K562 (cell line): ENCODE measurements around the gene DUSP10. TPM values are rescaled to one million over a fixed set of nuclear protein-coding genes. Genes with fewer than 3 reads are reported as not detected.

Source experiments
- ERF ChIP-seq: fragments of 450-650 bp; formaldehyde crosslinking; IDR thresholded peaks from 2 replicates; pipeline ENCODE4 v1.4.0; 2020; ENCODE audit warnings: mild to moderate bottlenecking, mixed read lengths
- FOXJ2 ChIP-seq: fragments of 200-800 bp; sonication (Bioruptor generic); IDR thresholded peaks from 2 replicates; pipeline ENCODE4 v1.6.1; 2016; ENCODE audit warnings: missing genetic modification characterization, missing compliant biosample characterization
- GABPA ChIP-seq: fragments of 200-800 bp; sonication (Bioruptor generic); conservative IDR thresholded peaks from 2 replicates; pipeline ENCODE4 v1.6.1; 2016; ENCODE audit warnings: low read depth, missing genetic modification characterization, missing compliant biosample characterization
- RAD51 ChIP-seq: fragments of 450-650 bp; IDR thresholded peaks from 2 replicates; pipeline ENCODE4 v1.7.1; 2016; ENCODE audit warnings: low read depth, mild to moderate bottlenecking, borderline replicate concordance
- RFX1 ChIP-seq: fragments of 450-650 bp; IDR thresholded peaks from 2 replicates; pipeline ENCODE4 v1.6.1; 2016; ENCODE audit warnings: mild to moderate bottlenecking, moderate library complexity
- RFX5 ChIP-seq: IDR thresholded peaks from 2 replicates; pipeline ENCODE4 v1.6.1; 2011; ENCODE audit warnings: low read depth, mild to moderate bottlenecking, improper control_type of control experiment, low read length
- RFX7 ChIP-seq: fragments of 250-450 bp; sonication (Bioruptor Pico); IDR thresholded peaks from 2 replicates; pipeline ENCODE4 v1.5.1; 2021; ENCODE audit warnings: mild to moderate bottlenecking
- SRSF7 ChIP-seq: fragments of 200-400 bp; formaldehyde crosslinking; optimal IDR thresholded peaks from 2 replicates; pipeline ENCODE3; 2017; ENCODE audit warnings: mild to moderate bottlenecking, low read depth, low read length
- TAF9B ChIP-seq: fragments of 450-650 bp; IDR thresholded peaks from 2 replicates; pipeline ENCODE4 v1.6.1; 2018; ENCODE audit warnings: mild to moderate bottlenecking; ENCODE audit not compliant: partially characterized antibody
- TEAD2 ChIP-seq: fragments of 450-650 bp; IDR thresholded peaks from 2 replicates; pipeline ENCODE4 v1.6.1; 2016; ENCODE audit warnings: missing genetic modification characterization, control low read depth, missing compliant biosample characterization
- ZNF140 ChIP-seq: fragments of 250-450 bp; sonication (Bioruptor Pico); IDR thresholded peaks from 2 replicates; pipeline ENCODE4 v1.8.0; 2021; ENCODE audit warnings: moderate library complexity, mild to moderate bottlenecking, inconsistent platforms
- polyA plus RNA-seq, 8 experiments: library from polyadenylated mRNA; depleted of rRNA in 4 of 8; stranded (reverse) in 5 of 8; unstranded in 3 of 8; fragments of >200 nt; fragmentation: Nextera tagmentation in 2 of 8; fragmentation: Illumina TruSeq in 1 of 8; extraction: Ambion mirVana in 2 of 8; extraction: Trizol in 1 of 8; gene quantifications; 2 replicates each; pipeline versions ENCODE4 v1.2.1 to v1.2.3, GENCODE V29; 2011 to 2014; ENCODE audit warnings: inconsistent platforms in 1 of 8, missing spikeins in 1 of 8
- total RNA-seq, 7 experiments: library from RNA; depleted of rRNA in 6 of 7; stranded (reverse); fragments of >200 nt in 6 of 7; fragmentation: Illumina TruSeq in 2 of 7; extraction: Trizol in 2 of 7; gene quantifications; 2 replicates each; pipeline versions ENCODE4 v1.2.1 to v1.2.3, GENCODE V29; 2011 to 2021; ENCODE audit warnings: low replicate concordance in 1 of 7
- TF ChIP-seq, protein P1 (sequence below): fragments of 450-650 bp; conservative IDR thresholded peaks from 2 replicates; pipeline ENCODE4 v1.6.1; 2016; ENCODE audit warnings: missing genetic modification characterization, low read depth, mild to moderate bottlenecking, missing compliant biosample characterization, moderate library complexity
- TF ChIP-seq, protein P2 (sequence below): fragments of 250-450 bp; sonication (Bioruptor Pico); IDR thresholded peaks from 2 replicates; pipeline ENCODE4 v1.4.0; 2020; ENCODE audit warnings: mild to moderate bottlenecking, moderate library complexity
- TF ChIP-seq, protein P3 (sequence below): fragments of 450-650 bp; formaldehyde crosslinking; IDR thresholded peaks from 2 replicates; pipeline ENCODE4 v1.4.0; 2020; ENCODE audit warnings: mild to moderate bottlenecking, moderate library complexity
- TF ChIP-seq, protein P4 (sequence below): sonication (generic); formaldehyde crosslinking; IDR thresholded peaks from 2 replicates; pipeline ENCODE4 v1.9.0; 2022; ENCODE audit warnings: mild to moderate bottlenecking, missing genetic modification reagents
- TF ChIP-seq, protein P5 (sequence below): fragments of 200-400 bp; formaldehyde crosslinking; IDR thresholded peaks from 2 replicates; pipeline ENCODE4 v1.6.1; 2017; ENCODE audit warnings: mild to moderate bottlenecking, low read depth, low read length, moderate library complexity
- TF ChIP-seq, protein P6 (sequence below): sonication (generic); formaldehyde crosslinking; IDR thresholded peaks from 2 replicates; pipeline ENCODE4 v1.9.0; 2022; ENCODE audit warnings: mild to moderate bottlenecking, missing genetic modification reagents

DUSP10 gene
- total and polyA plus RNA-seq, 9 of the 15 experiments (the other 6 are each of a cell fraction or from before 2014, with no cell fraction given) = 1.7 to 8.3 (median 6.1) TPM

DNA sequence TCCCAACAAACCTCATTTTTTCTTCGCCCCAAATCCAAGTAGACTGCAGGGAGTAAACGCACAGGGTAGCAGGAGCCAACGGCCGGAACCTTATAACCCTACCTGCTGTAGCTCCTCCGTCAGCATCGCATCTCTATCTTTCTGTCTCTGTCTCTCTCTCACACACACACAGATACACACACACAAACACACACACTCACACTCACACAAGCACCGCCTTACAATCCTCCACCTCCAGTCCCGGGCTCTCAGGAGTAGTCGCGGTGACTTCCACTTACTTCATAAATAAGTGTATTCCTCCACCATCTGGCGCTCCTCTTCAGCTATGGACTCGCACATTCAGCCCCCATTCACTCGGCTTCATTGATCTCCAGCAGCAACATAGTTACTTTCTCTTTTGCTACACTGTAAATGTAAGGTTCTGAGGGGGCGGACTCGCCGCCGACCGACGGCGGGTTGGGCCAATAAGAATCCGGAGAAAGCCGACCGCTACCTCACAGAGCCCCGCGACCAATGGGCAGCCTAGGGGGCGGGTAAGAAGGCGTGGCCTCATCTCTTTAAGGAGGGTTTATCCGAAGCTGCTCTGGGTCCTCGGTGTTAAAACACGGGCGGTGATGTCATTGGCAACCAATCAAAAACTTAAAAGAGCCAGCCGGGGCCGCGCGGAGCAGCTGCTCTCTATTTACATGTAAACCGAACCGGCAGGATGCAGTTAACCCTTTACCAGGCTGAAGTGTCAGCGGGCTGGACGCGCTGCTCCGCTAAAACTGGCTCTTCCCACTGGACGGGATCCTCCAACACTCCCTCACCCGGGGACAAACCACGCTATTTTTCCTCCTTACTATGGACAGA is at the start of gene DUSP10 (continued):
- TF ChIP-seq, protein P1, sequence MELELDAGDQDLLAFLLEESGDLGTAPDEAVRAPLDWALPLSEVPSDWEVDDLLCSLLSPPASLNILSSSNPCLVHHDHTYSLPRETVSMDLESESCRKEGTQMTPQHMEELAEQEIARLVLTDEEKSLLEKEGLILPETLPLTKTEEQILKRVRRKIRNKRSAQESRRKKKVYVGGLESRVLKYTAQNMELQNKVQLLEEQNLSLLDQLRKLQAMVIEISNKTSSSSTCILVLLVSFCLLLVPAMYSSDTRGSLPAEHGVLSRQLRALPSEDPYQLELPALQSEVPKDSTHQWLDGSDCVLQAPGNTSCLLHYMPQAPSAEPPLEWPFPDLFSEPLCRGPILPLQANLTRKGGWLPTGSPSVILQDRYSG = no peak
- TF ChIP-seq SRSF7 = no peak
- TF ChIP-seq, protein P2, sequence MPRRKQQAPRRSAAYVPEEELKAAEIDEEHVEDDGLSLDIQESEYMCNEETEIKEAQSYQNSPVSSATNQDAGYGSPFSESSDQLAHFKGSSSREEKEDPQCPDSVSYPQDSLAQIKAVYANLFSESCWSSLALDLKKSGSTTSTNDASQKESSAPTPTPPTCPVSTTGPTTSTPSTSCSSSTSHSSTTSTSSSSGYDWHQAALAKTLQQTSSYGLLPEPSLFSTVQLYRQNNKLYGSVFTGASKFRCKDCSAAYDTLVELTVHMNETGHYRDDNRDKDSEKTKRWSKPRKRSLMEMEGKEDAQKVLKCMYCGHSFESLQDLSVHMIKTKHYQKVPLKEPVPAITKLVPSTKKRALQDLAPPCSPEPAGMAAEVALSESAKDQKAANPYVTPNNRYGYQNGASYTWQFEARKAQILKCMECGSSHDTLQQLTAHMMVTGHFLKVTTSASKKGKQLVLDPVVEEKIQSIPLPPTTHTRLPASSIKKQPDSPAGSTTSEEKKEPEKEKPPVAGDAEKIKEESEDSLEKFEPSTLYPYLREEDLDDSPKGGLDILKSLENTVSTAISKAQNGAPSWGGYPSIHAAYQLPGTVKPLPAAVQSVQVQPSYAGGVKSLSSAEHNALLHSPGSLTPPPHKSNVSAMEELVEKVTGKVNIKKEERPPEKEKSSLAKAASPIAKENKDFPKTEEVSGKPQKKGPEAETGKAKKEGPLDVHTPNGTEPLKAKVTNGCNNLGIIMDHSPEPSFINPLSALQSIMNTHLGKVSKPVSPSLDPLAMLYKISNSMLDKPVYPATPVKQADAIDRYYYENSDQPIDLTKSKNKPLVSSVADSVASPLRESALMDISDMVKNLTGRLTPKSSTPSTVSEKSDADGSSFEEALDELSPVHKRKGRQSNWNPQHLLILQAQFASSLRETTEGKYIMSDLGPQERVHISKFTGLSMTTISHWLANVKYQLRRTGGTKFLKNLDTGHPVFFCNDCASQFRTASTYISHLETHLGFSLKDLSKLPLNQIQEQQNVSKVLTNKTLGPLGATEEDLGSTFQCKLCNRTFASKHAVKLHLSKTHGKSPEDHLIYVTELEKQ (CRISPR knock-in tag) = no peak
- peak; percentile 87; the same call in 1 of the 2 replicates for TF ChIP-seq ERF (CRISPR knock-in tag)
- no peak for TF ChIP-seq ZNF140
- TF ChIP-seq, protein P3, sequence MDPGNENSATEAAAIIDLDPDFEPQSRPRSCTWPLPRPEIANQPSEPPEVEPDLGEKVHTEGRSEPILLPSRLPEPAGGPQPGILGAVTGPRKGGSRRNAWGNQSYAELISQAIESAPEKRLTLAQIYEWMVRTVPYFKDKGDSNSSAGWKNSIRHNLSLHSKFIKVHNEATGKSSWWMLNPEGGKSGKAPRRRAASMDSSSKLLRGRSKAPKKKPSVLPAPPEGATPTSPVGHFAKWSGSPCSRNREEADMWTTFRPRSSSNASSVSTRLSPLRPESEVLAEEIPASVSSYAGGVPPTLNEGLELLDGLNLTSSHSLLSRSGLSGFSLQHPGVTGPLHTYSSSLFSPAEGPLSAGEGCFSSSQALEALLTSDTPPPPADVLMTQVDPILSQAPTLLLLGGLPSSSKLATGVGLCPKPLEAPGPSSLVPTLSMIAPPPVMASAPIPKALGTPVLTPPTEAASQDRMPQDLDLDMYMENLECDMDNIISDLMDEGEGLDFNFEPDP (CRISPR knock-in tag) = no peak
- TF ChIP-seq RAD51 = no peak
- TF ChIP-seq, protein P4, sequence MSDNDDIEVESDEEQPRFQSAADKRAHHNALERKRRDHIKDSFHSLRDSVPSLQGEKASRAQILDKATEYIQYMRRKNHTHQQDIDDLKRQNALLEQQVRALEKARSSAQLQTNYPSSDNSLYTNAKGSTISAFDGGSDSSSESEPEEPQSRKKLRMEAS (CRISPR knock-in tag) = no peak; the same call in 1 of the 2 replicates
- TF ChIP-seq RFX7 (CRISPR knock-in tag) = no peak
- TF ChIP-seq GABPA (tag) = no peak
- peak; percentile 88 for TF ChIP-seq FOXJ2
- no peak for TF ChIP-seq TEAD2 (tag)
- peak; percentile 74 for TF ChIP-seq TAF9B
- TF ChIP-seq RFX1 = peak; percentile 48; the same call in 1 of the 2 replicates
- TF ChIP-seq, protein P5, sequence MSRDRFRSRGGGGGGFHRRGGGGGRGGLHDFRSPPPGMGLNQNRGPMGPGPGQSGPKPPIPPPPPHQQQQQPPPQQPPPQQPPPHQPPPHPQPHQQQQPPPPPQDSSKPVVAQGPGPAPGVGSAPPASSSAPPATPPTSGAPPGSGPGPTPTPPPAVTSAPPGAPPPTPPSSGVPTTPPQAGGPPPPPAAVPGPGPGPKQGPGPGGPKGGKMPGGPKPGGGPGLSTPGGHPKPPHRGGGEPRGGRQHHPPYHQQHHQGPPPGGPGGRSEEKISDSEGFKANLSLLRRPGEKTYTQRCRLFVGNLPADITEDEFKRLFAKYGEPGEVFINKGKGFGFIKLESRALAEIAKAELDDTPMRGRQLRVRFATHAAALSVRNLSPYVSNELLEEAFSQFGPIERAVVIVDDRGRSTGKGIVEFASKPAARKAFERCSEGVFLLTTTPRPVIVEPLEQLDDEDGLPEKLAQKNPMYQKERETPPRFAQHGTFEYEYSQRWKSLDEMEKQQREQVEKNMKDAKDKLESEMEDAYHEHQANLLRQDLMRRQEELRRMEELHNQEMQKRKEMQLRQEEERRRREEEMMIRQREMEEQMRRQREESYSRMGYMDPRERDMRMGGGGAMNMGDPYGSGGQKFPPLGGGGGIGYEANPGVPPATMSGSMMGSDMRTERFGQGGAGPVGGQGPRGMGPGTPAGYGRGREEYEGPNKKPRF = no peak
- TF ChIP-seq, protein P6, sequence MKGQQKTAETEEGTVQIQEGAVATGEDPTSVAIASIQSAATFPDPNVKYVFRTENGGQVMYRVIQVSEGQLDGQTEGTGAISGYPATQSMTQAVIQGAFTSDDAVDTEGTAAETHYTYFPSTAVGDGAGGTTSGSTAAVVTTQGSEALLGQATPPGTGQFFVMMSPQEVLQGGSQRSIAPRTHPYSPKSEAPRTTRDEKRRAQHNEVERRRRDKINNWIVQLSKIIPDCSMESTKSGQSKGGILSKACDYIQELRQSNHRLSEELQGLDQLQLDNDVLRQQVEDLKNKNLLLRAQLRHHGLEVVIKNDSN (CRISPR knock-in tag) = no peak
- TF ChIP-seq RFX5 = no peak
